Keratinocyte (primary cell): Measurements from ENCODE around the gene IL31RA.

Experiments
- EZH2 ChIP-seq: IDR thresholded peaks from one replicate; pipeline ENCODE4 v1.6.1; 2012; ENCODE audit warnings: inconsistent platforms, mild to moderate bottlenecking, low read length, moderate library complexity
- TF ChIP-seq, protein P1 (sequence below), 3 experiments: IDR thresholded peaks in 1 of 3; conservative IDR thresholded peaks in 1 of 3; optimal IDR thresholded peaks in 1 of 3; 2 replicates in 2 of 3; 3 replicates in 1 of 3; pipeline versions ENCODE3 to v1.5.1; 2011; ENCODE audit warnings: low read length in 3 of 3, mild to moderate bottlenecking in 3 of 3, moderate library complexity in 2 of 3, control low read depth in 1 of 3, inconsistent platforms in 1 of 3; ENCODE audit not compliant: insufficient read depth in 2 of 3; ENCODE audit errors: extremely low read depth in 1 of 3

DNA sequence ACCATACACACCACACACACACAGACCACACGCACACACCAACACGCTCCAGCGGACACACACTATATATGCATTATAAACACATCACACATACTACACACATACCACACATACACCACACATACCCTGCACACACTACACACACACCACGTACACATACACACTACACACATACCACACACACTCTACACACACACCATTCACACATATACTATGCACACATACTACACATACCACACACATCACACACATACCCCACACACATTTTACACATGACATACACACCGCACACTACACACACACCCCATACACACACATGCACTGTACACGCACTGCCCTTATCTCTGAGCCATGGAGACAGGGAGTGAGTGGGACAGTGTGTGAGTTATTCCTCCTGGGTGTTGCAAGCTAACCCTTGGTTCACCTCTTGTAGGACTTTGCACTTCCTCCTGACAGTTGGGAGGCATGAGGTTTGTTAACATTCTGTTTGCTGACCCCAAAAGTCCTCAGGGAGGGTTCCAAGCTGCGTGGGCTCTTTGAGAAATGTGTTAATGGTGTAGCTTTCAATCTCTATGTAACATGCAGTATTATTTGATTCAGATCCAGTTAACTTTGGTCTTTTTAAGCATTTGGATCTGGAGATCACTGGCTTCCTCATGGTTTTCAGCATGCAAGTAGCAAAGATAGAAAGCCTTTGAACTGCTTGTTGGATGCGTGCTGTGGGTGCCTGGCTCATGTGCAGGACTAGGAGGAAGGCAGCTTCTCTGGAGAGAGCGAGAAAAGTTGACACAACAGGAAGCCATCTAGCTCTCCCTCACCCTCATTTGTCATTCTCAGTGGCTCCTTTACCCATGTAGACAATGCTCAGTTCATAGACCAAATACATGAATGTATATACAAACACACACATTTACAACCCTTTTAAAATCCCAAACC is 13.7 kb downstream of the IL31RA start:
- TF ChIP-seq, protein P1, sequence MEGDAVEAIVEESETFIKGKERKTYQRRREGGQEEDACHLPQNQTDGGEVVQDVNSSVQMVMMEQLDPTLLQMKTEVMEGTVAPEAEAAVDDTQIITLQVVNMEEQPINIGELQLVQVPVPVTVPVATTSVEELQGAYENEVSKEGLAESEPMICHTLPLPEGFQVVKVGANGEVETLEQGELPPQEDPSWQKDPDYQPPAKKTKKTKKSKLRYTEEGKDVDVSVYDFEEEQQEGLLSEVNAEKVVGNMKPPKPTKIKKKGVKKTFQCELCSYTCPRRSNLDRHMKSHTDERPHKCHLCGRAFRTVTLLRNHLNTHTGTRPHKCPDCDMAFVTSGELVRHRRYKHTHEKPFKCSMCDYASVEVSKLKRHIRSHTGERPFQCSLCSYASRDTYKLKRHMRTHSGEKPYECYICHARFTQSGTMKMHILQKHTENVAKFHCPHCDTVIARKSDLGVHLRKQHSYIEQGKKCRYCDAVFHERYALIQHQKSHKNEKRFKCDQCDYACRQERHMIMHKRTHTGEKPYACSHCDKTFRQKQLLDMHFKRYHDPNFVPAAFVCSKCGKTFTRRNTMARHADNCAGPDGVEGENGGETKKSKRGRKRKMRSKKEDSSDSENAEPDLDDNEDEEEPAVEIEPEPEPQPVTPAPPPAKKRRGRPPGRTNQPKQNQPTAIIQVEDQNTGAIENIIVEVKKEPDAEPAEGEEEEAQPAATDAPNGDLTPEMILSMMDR (optimal IDR thresholded peaks at IDR 0.05 in 1 of 3, IDR thresholded peaks at IDR 0.05 in 1 of 3, conservative IDR thresholded peaks at IDR 0.05 in 1 of 3; ENCODE audit: extremely low read depth in 1 of 3, insufficient read depth in 2 of 3, low read length in 3 of 3): no peak
- no peak for TF ChIP-seq EZH2
